ENCODE measurements around the gene TFDP2.
"Not testable (repeated sequence)": the region's sequence is repeated elsewhere in the genome, so short reads cannot be mapped to it uniquely, and the experiment has no call there.

Gene TFDP2

GRCh38 chr3:142009029-142009428, 140.3 kb downstream of the TFDP2 start:
- peaks cover 45% of the 10 kb centered on the region for H3K36me3 ChIP-seq (ENCODE audit: control insufficient read depth, low read length)
- H3K4me3 ChIP-seq (ENCODE audit: low read length) = no peak overlapping the region
- no peaks in the 10 kb centered on the region for H3K9me2 ChIP-seq (replicated peaks; ENCODE audit: control insufficient read depth, low read length)
- H4K20me1 ChIP-seq (ENCODE audit: control insufficient read depth, insufficient read depth, low read depth, low read length) = peaks cover 3% of the 10 kb centered on the region; the same call in 1 of the 2 replicates
- H3K27ac ChIP-seq (ENCODE audit: low read depth, low read length) = no peak overlapping the region
- H3K4me1 ChIP-seq (ENCODE audit: control insufficient read depth, low read length) = 0 out of 2 replicates have a peak, but pooled peaks cover 2% of the 10 kb centered on the region
- H3K27me3 ChIP-seq (ENCODE audit: control insufficient read depth, low read length) = no peaks in the 10 kb centered on the region
- peaks cover 5% of the 10 kb centered on the region; the same call in 1 of the 2 replicates for H3F3A ChIP-seq (ENCODE audit: control insufficient read depth, insufficient read depth)
- no peak overlapping the region for H3K4me2 ChIP-seq (ENCODE audit: low read length)
- peaks cover 90% of the 10 kb centered on the region for H3K79me2 ChIP-seq (ENCODE audit: control insufficient read depth, low read length)
- H3K9me3 ChIP-seq (ENCODE audit: control insufficient read depth, insufficient read depth, low read length) = no peaks in the 10 kb centered on the region; the same call in 1 of the 2 replicates
- TF ChIP-seq CTCF (IDR thresholded peaks at IDR 0.05; ENCODE audit: low read depth, low read length, poor library complexity, severe bottlenecking) (no peak), EZH2phosphoT487 (IDR thresholded peaks at IDR 0.05; ENCODE audit: borderline replicate concordance, low read length) (no peak)

GRCh38 chr3:142007710-142008399, 141.5 kb downstream of the TFDP2 start:
- no peaks in the 10 kb centered on the region for H3K27me3 ChIP-seq (ENCODE audit: control insufficient read depth, low read length)

GRCh38 chr3:142004957-142005356, 144.4 kb downstream of the TFDP2 start:
- H3K27ac ChIP-seq (ENCODE audit: low read depth, low read length); H4K20me1 ChIP-seq (ENCODE audit: control insufficient read depth, insufficient read depth, low read depth, low read length); H3K9me2 ChIP-seq (replicated peaks; ENCODE audit: control insufficient read depth, low read length); H3K4me2 ChIP-seq (ENCODE audit: low read length); H3K4me1 ChIP-seq (ENCODE audit: control insufficient read depth, low read length); H3K27me3 ChIP-seq (ENCODE audit: control insufficient read depth, low read length); H3K4me3 ChIP-seq (ENCODE audit: low read length); H3K9me3 ChIP-seq (ENCODE audit: control insufficient read depth, insufficient read depth, low read length); H3F3A ChIP-seq (ENCODE audit: control insufficient read depth, insufficient read depth): not testable (repeated sequence)
- Histone ChIP-seq H3K79me2 (ENCODE audit: control insufficient read depth, low read length) (peaks cover 89% of the 10 kb centered on the region), H3K36me3 (ENCODE audit: control insufficient read depth, low read length) (peaks cover 59% of the 10 kb centered on the region)

More at GRCh38 chr3:142007710-142008399, 141.5 kb downstream of the TFDP2 start:
- TF ChIP-seq EZH2phosphoT487 (IDR thresholded peaks at IDR 0.05; ENCODE audit: borderline replicate concordance, low read length) (no peak), CTCF (IDR thresholded peaks at IDR 0.05; ENCODE audit: low read depth, low read length, poor library complexity, severe bottlenecking) (no peak)
- H3K36me3 ChIP-seq (ENCODE audit: control insufficient read depth, low read length) = peaks cover 44% of the 10 kb centered on the region
- H3K4me1 ChIP-seq (ENCODE audit: control insufficient read depth, low read length) = 0 out of 2 replicates have a peak, but pooled peaks cover 2% of the 10 kb centered on the region
- peaks cover 5% of the 10 kb centered on the region; the same call in 1 of the 2 replicates for H3F3A ChIP-seq (ENCODE audit: control insufficient read depth, insufficient read depth)
- no peak overlapping the region for H3K27ac ChIP-seq (ENCODE audit: low read depth, low read length)
- H3K9me3 ChIP-seq (ENCODE audit: control insufficient read depth, insufficient read depth, low read length) = no peaks in the 10 kb centered on the region; the same call in 1 of the 2 replicates
- no peak overlapping the region for H3K4me2 ChIP-seq (ENCODE audit: low read length)
- H3K79me2 ChIP-seq (ENCODE audit: control insufficient read depth, low read length) = peaks cover 86% of the 10 kb centered on the region
- no peaks in the 10 kb centered on the region for H3K9me2 ChIP-seq (replicated peaks; ENCODE audit: control insufficient read depth, low read length)
- no peak overlapping the region for H3K4me3 ChIP-seq (ENCODE audit: low read length)
- H4K20me1 ChIP-seq (ENCODE audit: control insufficient read depth, insufficient read depth, low read depth, low read length) = peaks cover 3% of the 10 kb centered on the region; the same call in 1 of the 2 replicates

- H3K9me3 ChIP-seq (ENCODE audit: control insufficient read depth, insufficient read depth, low read length) = no peaks in the 10 kb centered on the region
- peaks cover 7% of the 10 kb centered on the region; the same call in 1 of the 2 replicates for H3F3A ChIP-seq (ENCODE audit: control insufficient read depth, insufficient read depth)
- H3K4me2 ChIP-seq (ENCODE audit: low read length) = no peak overlapping the region
- H3K9me2 ChIP-seq (replicated peaks; ENCODE audit: control insufficient read depth, low read length) = no peaks in the 10 kb centered on the region
- TF ChIP-seq EZH2phosphoT487 (IDR thresholded peaks at IDR 0.05; ENCODE audit: borderline replicate concordance, low read length) (no peak), CTCF (IDR thresholded peaks at IDR 0.05; ENCODE audit: low read depth, low read length, poor library complexity, severe bottlenecking) (no peak)
- H3K4me3 ChIP-seq (ENCODE audit: low read length) = no peak overlapping the region
- H3K4me1 ChIP-seq (ENCODE audit: control insufficient read depth, low read length) = 0 out of 2 replicates have a peak, but pooled peaks cover 6% of the 10 kb centered on the region
- peaks cover 83% of the 10 kb centered on the region for H3K79me2 ChIP-seq (ENCODE audit: control insufficient read depth, low read length)
- H3K36me3 ChIP-seq (ENCODE audit: control insufficient read depth, low read length) = peaks cover 56% of the 10 kb centered on the region
- H4K20me1 ChIP-seq (ENCODE audit: control insufficient read depth, insufficient read depth, low read depth, low read length) = peaks cover 3% of the 10 kb centered on the region; the same call in 1 of the 2 replicates
- no peak overlapping the region for H3K27ac ChIP-seq (ENCODE audit: low read depth, low read length)
- no peaks in the 10 kb centered on the region for H3K27me3 ChIP-seq (ENCODE audit: control insufficient read depth, low read length)
These were observed 145.3 kb downstream of the TFDP2 start for GRCh38 chr3:142004025-142004424.

All from DOHH2 (cell line).